Urinary bladder (tissue), 4 donors: ENCODE measurements around the gene PARP6. TPM values are rescaled to one million over a fixed set of nuclear protein-coding genes. Genes with fewer than 3 reads are reported as not detected.
"Not testable (repeated sequence)": the region's sequence is repeated elsewhere in the genome, so short reads cannot be mapped to it uniquely, and the experiment has no call there.

Source experiments
- DNase-seq: peaks from one replicate; pipeline ENCODE4 v3.0.0-alpha.2; 2015; ENCODE audit errors: extremely low spot score
- H3K27ac ChIP-seq: one replicate; pipeline ENCODE4 v1.5.1; 2013; ENCODE audit warnings: low read depth, mild to moderate bottlenecking, moderate library complexity
- H3K36me3 ChIP-seq: one replicate; pipeline ENCODE4 v1.6.1; 2013; ENCODE audit warnings: mild to moderate bottlenecking, moderate library complexity; ENCODE audit not compliant: insufficient read depth
- H3K4me1 ChIP-seq: one replicate; pipeline ENCODE4 v1.6.1; 2013; ENCODE audit warnings: mild to moderate bottlenecking, moderate library complexity; ENCODE audit not compliant: insufficient read depth
- H3K4me3 ChIP-seq: one replicate; pipeline ENCODE4 v1.5.1; 2013; ENCODE audit warnings: low read depth, low read length
- WGBS: extraction: QIAGEN DNeasy Blood & Tissue Kit; methylation state at CpG from one replicate; pipeline ENCODE4 v1.1.7; 2013; 5-methylcytosine and 5-hydroxymethylcytosine counted together
- polyA plus RNA-seq: library from polyadenylated mRNA; stranded (reverse); fragments of 200-250 nt; gene quantifications from one replicate; pipeline ENCODE4 v1.2.3, GENCODE V29; 2013
- total RNA-seq: library from RNA; depleted of rRNA; stranded (reverse); fragments of >200 nt; gene quantifications from one replicate; pipeline ENCODE4 v1.2.3, GENCODE V29; 2014
- donor health status: healthy with polysubstance abuse.
- donor health status: healthy.

The PARP6 gene
- total and polyA plus RNA-seq, 2 donors: 33.7 to 41.6 TPM

GRCh38 chr15:72289597-72290325, 17.4 kb upstream of the PARP6 start:
- H3K4me1 ChIP-seq: no peaks in the 10 kb centered on the region
- H3K36me3 ChIP-seq: no peaks in the 10 kb centered on the region
- H3K4me3 ChIP-seq: no peak overlapping the region
- no peak for DNase-seq
- WGBS: 87% methylated on average over 52 of the region's 52 CpGs
- no peak overlapping the region for H3K27ac ChIP-seq

GRCh38 chr15:72288796-72289596, 16.6 kb upstream of the PARP6 start:
- 94% methylated on average over 49 of the region's 49 CpGs for WGBS
- no peaks in the 10 kb centered on the region for H3K4me1 ChIP-seq
- no peak overlapping the region for H3K4me3 ChIP-seq
- H3K27ac ChIP-seq: no peak overlapping the region
- no peak for DNase-seq
- H3K36me3 ChIP-seq: no peaks in the 10 kb centered on the region

GRCh38 chr15:72285927-72286516, 13.7 kb upstream of the PARP6 start:
- no peak overlapping the region for H3K27ac ChIP-seq
- no peak overlapping the region for H3K4me3 ChIP-seq
- no peaks in the 10 kb centered on the region for H3K4me1 ChIP-seq
- no peak for DNase-seq
- 64% methylated on average over 10 of the region's 10 CpGs for WGBS
- no peaks in the 10 kb centered on the region for H3K36me3 ChIP-seq

GRCh38 chr15:72285402-72285801, 13.0 kb upstream of the PARP6 start:
- Histone ChIP-seq H3K4me3 (no peak overlapping the region), H3K27ac (no peak overlapping the region), H3K4me1 (no peaks in the 10 kb centered on the region), H3K36me3 (no peaks in the 10 kb centered on the region)
- WGBS: 55% methylated on average over 3 of the region's 3 CpGs
- no peak for DNase-seq

- Histone ChIP-seq H3K4me3 (no peak overlapping the region), H3K36me3 (no peaks in the 10 kb centered on the region), H3K27ac (no peak overlapping the region), H3K4me1 (no peaks in the 10 kb centered on the region)
- 88% methylated on average over 1 of the region's 1 CpG for whole genome bisulfite sequencing
- no peak for DNase-seq
These were observed 12.4 kb upstream of the PARP6 start for GRCh38 chr15:72284781-72285180.

GRCh38 chr15:72281713-72282112, 9.4 kb upstream of the PARP6 start:
- Histone ChIP-seq H3K4me1 (no peaks in the 10 kb centered on the region), H3K4me3 (no peak overlapping the region)
- WGBS: 87% methylated on average over 3 of the region's 3 CpGs

GRCh38 chr15:72280751-72281150, 8.4 kb upstream of the PARP6 start:
- no peak overlapping the region for H3K4me3 ChIP-seq
- DNase-seq: no peak
- 61% methylated on average over 2 of the region's 2 CpGs for WGBS
- H3K36me3 ChIP-seq: no peaks in the 10 kb centered on the region
- H3K27ac ChIP-seq: no peak overlapping the region
- no peaks in the 10 kb centered on the region for H3K4me1 ChIP-seq

More at GRCh38 chr15:72281713-72282112, 9.4 kb upstream of the PARP6 start:
- Histone ChIP-seq H3K27ac (no peak overlapping the region), H3K36me3 (no peaks in the 10 kb centered on the region)
- no peak for DNase-seq

GRCh38 chr15:72278737-72279136, 6.4 kb upstream of the PARP6 start:
- no peaks in the 10 kb centered on the region for H3K4me1 ChIP-seq

GRCh38 chr15:72276326-72276700, 4.0 kb upstream of the PARP6 start:
- Histone ChIP-seq H3K36me3 (no peaks in the 10 kb centered on the region), H3K27ac (no peak overlapping the region), H3K4me1 (no peaks in the 10 kb centered on the region), H3K4me3 (no peak overlapping the region)
- DNase-seq: no peak

More at GRCh38 chr15:72278737-72279136, 6.4 kb upstream of the PARP6 start:
- Histone ChIP-seq H3K36me3 (no peaks in the 10 kb centered on the region), H3K4me3 (no peak overlapping the region), H3K27ac (no peak overlapping the region)
- no peak for DNase-seq
- WGBS: 82% methylated on average over 1 of the region's 1 CpG

GRCh38 chr15:72275635-72276325, 3.4 kb upstream of the PARP6 start:
- not testable (repeated sequence) for DNase-seq, H3K36me3 ChIP-seq, H3K4me1 ChIP-seq, H3K4me3 ChIP-seq, H3K27ac ChIP-seq

- Histone ChIP-seq H3K4me1 (no peaks in the 10 kb centered on the region), H3K36me3 (no peaks in the 10 kb centered on the region), H3K4me3 (peak overlapping the region; percentile 28), H3K27ac (peak overlapping the region; percentile 3)
- DNase-seq: no peak
- 44% methylated on average over 10 of the region's 10 CpGs for WGBS
These were observed 621 bp upstream of the PARP6 start for GRCh38 chr15:72272997-72273352.

GRCh38 chr15:72271895-72272212, 500 bp downstream of the PARP6 start:
- peak overlapping the region; percentile 77 for H3K4me3 ChIP-seq
- H3K27ac ChIP-seq: peak overlapping the region; percentile 86
- no peaks in the 10 kb centered on the region for H3K4me1 ChIP-seq
- DNase-seq: no peak
- no peaks in the 10 kb centered on the region for H3K36me3 ChIP-seq
- 4% methylated on average over 13 of the region's 13 CpGs for WGBS

- DNase-seq: no peak
- Histone ChIP-seq H3K4me3 (no peak overlapping the region), H3K36me3 (no peaks in the 10 kb centered on the region), H3K27ac (no peak overlapping the region), H3K4me1 (no peaks in the 10 kb centered on the region)
- WGBS: 81% methylated on average over 4 of the region's 4 CpGs
These were observed 1.1 kb downstream of the PARP6 start for GRCh38 chr15:72271221-72271620.

- 94% methylated on average over 4 of the region's 4 CpGs for WGBS
- Histone ChIP-seq H3K4me1 (no peaks in the 10 kb centered on the region), H3K4me3 (no peak overlapping the region), H3K27ac (no peak overlapping the region), H3K36me3 (peaks cover 3% of the 10 kb centered on the region)
- no peak for DNase-seq
These were observed 2.6 kb downstream of the PARP6 start for GRCh38 chr15:72269739-72270138.
